ENCODE data around the gene ARHGAP22.

The ARHGAP22 gene

DNA sequence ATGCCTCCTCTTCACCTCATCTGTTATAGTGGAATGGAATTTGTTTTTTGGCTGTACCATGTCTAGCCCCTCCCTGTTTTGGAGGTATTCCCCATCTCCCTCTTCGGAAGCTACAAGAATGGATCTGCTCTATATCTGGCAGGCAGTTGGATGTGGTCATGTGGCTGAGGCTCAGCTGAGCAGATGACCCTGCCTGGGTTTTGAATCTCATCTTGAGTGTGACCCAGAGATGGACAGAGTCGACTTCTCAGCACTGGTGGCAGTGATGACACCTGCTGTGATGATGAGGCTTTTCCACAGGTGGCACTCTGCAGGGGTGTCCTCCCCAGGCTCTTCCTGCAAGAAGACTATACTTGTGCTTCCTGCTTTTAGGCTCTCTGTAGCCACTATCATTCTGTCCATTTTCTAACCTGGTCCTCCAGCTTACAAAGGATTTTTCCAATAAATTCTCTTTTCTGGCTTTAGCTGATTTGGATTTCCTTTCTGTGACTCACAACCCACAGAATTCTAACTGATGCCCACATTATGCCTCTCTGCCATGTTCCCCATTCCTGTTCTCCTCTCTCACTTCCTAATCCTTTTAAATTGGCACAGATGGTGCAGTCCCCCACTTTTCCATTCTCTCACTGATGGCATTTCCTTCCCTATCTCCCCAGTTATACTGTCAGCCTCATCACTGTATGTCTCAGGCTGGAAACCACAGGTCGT, 7.5 kb upstream of the ARHGAP22 start:
- no peak overlapping the region for H3K9ac ChIP-seq (ENCODE audit: low read length)

DNA sequence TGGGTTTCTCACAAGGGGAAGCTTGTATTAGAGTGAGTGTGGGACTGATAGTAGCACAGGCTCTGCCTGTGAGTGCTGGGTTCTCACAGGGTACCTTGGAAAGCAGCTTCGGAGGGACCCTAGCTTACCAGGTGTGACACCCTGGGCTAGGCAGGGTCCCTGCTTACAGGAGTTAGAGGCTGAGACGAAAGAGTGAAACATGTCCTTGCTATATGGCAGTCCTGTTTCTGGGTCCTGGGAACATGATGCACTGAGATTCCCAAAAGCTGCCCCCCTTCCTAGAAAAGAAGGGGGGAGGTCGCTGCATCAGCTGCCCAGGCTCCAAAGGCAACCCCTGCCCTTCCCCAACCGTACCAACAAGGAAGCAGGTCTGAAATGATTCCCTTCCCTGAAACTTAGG, 6.3 kb upstream of the ARHGAP22 start:
- no peak for DNase-seq (ENCODE audit: low read depth)
- no peaks in the 10 kb centered on the region for H3K27me3 ChIP-seq (replicated peaks; ENCODE audit: control insufficient read depth, insufficient read depth, low read length)
- H3K4me3 ChIP-seq (ENCODE audit: low read length): no peak overlapping the region

More for the DNA sequence above, 7.5 kb upstream of the ARHGAP22 start:
- DNase-seq (ENCODE audit: low read depth): no peak
- H3K27me3 ChIP-seq (replicated peaks; ENCODE audit: control insufficient read depth, insufficient read depth, low read length): no peaks in the 10 kb centered on the region
- H3K4me3 ChIP-seq (ENCODE audit: low read length): no peak overlapping the region
- peaks cover 8% of the 10 kb centered on the region for H3K9me3 ChIP-seq (ENCODE audit: control insufficient read depth, low read length)
- H3K36me3 ChIP-seq (ENCODE audit: control insufficient read depth, insufficient read depth, low read length, severe bottlenecking): no peaks in the 10 kb centered on the region
- H3K4me1 ChIP-seq (ENCODE audit: control insufficient read depth, insufficient read depth, low read length): peaks cover 17% of the 10 kb centered on the region

DNA sequence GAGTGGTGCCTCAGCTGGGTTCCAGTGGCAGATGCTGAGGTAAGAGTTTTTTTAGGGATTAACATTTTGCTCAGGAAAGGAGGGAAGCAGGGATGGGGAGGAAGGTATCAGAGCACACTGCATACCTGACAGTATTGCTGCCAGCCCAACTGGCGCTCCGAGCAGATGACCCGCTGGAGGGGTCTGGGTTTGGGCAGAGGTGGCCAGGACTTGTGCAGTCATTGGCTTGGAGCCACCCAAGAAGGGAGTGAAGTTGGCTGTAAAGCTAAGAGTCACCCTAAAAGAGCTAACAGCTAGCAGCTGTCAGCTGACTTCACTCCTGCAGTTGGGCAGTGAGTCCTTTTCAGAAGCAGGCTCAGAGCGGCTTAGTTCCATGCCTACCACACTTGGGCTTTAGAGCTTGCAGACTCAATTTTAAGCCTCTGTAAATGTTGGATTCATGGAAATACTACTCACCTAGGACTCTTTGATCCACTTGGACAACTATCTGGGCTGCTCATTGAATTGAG, 5.8 kb upstream of the ARHGAP22 start:
- peaks cover 27% of the 10 kb centered on the region for H3K4me1 ChIP-seq (ENCODE audit: control insufficient read depth, insufficient read depth, low read length)
- H3K36me3 ChIP-seq (ENCODE audit: control insufficient read depth, insufficient read depth, low read length, severe bottlenecking): no peaks in the 10 kb centered on the region
- H3K9ac ChIP-seq (ENCODE audit: low read length): no peak overlapping the region
- no peaks in the 10 kb centered on the region for H3K27me3 ChIP-seq (replicated peaks; ENCODE audit: control insufficient read depth, insufficient read depth, low read length)
- H3K4me3 ChIP-seq (ENCODE audit: low read length): no peak overlapping the region
- peaks cover 2% of the 10 kb centered on the region for H3K9me3 ChIP-seq (ENCODE audit: control insufficient read depth, low read length)
- DNase-seq (ENCODE audit: low read depth): no peak

More for the DNA sequence above, 6.3 kb upstream of the ARHGAP22 start:
- Histone ChIP-seq H3K9me3 (ENCODE audit: control insufficient read depth, low read length) (peaks cover 7% of the 10 kb centered on the region), H3K9ac (ENCODE audit: low read length) (no peak overlapping the region), H3K4me1 (ENCODE audit: control insufficient read depth, insufficient read depth, low read length) (peaks cover 27% of the 10 kb centered on the region), H3K36me3 (ENCODE audit: control insufficient read depth, insufficient read depth, low read length, severe bottlenecking) (no peaks in the 10 kb centered on the region)

DNA sequence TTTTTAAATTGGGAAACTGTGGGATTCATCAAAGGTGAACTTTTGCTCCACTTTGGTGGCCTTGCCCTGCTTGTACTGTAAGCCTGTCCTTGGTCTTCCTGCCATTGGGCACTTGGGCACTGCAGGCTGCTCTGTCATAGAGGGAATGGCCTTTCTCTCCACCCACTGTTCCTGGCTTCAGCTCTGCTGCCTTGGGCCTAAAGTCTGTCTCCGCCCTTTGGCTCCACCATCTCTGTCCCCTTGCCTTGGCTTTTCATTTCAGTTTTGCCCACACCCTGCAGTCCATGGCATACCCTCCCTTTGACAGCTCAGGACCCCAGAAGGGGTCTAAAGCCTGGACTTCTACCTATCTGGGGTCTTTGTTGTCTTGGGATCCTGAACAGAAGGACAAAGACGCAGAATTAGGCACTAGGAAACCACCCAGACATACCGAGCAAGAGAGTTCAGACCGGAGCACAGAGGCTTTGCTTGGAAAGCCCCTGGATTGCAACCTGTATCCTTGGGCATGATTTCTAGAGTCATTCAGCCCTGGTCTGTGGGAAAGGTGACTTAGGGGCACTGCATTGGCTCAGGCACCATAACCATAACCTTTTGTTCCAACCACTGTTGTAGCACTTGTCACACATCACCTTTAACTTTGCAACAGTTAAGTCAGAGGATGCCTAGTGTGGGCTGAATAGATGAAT, 5.2 kb upstream of the ARHGAP22 start:
- Histone ChIP-seq H3K9ac (ENCODE audit: low read length) (no peak overlapping the region), H3K9me3 (ENCODE audit: control insufficient read depth, low read length) (no peaks in the 10 kb centered on the region), H3K4me3 (ENCODE audit: low read length) (no peak overlapping the region), H3K4me1 (ENCODE audit: control insufficient read depth, insufficient read depth, low read length) (peaks cover 28% of the 10 kb centered on the region), H3K36me3 (ENCODE audit: control insufficient read depth, insufficient read depth, low read length, severe bottlenecking) (no peaks in the 10 kb centered on the region), H3K27me3 (replicated peaks; ENCODE audit: control insufficient read depth, insufficient read depth, low read length) (no peaks in the 10 kb centered on the region)
- no peak for DNase-seq (ENCODE audit: low read depth)

DNA sequence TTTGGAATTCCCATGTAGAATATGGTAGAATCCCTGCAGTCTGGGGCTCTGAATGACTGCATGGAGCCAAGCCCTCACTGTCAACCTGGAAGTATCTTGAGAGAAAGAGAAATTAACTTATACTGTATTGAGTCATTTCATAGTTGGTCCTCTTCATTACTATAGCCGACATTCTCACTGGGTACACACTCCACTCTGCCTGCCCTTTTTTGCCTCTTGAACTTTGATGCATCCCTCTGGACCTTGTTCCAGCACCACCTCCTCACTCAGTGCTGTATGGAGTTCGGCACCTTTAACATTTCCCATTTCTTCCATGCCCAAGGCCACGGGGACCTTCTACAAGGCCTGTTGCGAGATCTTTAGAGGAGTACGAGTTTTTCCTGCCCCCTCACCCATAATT, 4.6 kb upstream of the ARHGAP22 start:
- peaks cover 25% of the 10 kb centered on the region for H3K4me1 ChIP-seq (ENCODE audit: control insufficient read depth, insufficient read depth, low read length)
- no peak overlapping the region for H3K4me3 ChIP-seq (ENCODE audit: low read length)
- no peaks in the 10 kb centered on the region for H3K36me3 ChIP-seq (ENCODE audit: control insufficient read depth, insufficient read depth, low read length, severe bottlenecking)
- H3K9ac ChIP-seq (ENCODE audit: low read length): no peak overlapping the region
- no peaks in the 10 kb centered on the region for H3K9me3 ChIP-seq (ENCODE audit: control insufficient read depth, low read length)
- H3K27me3 ChIP-seq (replicated peaks; ENCODE audit: control insufficient read depth, insufficient read depth, low read length): no peaks in the 10 kb centered on the region
- DNase-seq (ENCODE audit: low read depth): no peak

DNA sequence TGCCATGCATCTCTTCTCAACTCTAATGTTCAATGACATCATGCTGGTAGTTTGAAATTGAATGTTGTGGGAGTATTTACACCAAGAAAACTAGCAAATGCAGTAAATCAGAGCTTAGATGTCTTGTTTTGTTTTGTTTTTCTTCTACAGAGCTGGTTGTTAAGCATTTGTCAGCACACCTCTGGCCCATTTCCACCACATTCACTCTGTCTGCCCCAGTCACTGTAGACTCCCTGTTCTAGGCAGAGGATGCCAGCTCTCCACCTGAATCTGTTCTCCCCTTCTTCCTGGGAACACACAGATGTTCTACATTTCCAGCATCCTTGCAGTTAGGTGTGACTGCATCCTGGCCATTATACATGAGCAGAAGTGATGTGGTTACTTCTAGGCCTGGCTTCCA, 4.1 kb upstream of the ARHGAP22 start:
- Histone ChIP-seq H3K9ac (ENCODE audit: low read length) (no peak overlapping the region), H3K9me3 (ENCODE audit: control insufficient read depth, low read length) (no peaks in the 10 kb centered on the region), H3K4me3 (ENCODE audit: low read length) (no peak overlapping the region), H3K4me1 (ENCODE audit: control insufficient read depth, insufficient read depth, low read length) (peaks cover 25% of the 10 kb centered on the region), H3K27me3 (replicated peaks; ENCODE audit: control insufficient read depth, insufficient read depth, low read length) (no peaks in the 10 kb centered on the region), H3K36me3 (ENCODE audit: control insufficient read depth, insufficient read depth, low read length, severe bottlenecking) (no peaks in the 10 kb centered on the region)
- DNase-seq (ENCODE audit: low read depth): no peak

DNA sequence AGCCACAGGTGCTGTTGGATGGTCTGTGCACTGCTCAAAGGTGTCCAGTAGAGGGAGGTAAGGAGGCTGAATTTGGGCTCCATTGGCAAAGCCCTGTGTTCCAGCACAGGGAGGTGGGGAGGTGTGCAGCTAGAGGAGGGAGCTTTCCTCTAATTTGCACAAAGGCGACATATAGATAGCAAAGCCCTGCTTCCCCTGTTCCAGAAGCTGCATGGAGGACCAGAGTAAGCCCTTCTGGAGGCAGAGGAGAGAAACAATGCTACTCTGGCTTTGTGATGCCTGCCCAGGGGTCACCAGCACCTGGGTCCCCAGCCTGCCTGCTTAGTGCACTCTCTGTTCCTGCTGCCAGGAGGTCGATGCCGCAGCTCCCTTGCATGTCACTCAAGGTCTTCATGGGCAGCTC, 3.4 kb upstream of the ARHGAP22 start:
- Histone ChIP-seq H3K4me1 (ENCODE audit: control insufficient read depth, insufficient read depth, low read length) (peaks cover 29% of the 10 kb centered on the region), H3K9ac (ENCODE audit: low read length) (no peak overlapping the region), H3K4me3 (ENCODE audit: low read length) (no peak overlapping the region), H3K9me3 (ENCODE audit: control insufficient read depth, low read length) (no peaks in the 10 kb centered on the region), H3K36me3 (ENCODE audit: control insufficient read depth, insufficient read depth, low read length, severe bottlenecking) (no peaks in the 10 kb centered on the region), H3K27me3 (replicated peaks; ENCODE audit: control insufficient read depth, insufficient read depth, low read length) (no peaks in the 10 kb centered on the region)
- peak; percentile 48 for DNase-seq (ENCODE audit: low read depth)

DNA sequence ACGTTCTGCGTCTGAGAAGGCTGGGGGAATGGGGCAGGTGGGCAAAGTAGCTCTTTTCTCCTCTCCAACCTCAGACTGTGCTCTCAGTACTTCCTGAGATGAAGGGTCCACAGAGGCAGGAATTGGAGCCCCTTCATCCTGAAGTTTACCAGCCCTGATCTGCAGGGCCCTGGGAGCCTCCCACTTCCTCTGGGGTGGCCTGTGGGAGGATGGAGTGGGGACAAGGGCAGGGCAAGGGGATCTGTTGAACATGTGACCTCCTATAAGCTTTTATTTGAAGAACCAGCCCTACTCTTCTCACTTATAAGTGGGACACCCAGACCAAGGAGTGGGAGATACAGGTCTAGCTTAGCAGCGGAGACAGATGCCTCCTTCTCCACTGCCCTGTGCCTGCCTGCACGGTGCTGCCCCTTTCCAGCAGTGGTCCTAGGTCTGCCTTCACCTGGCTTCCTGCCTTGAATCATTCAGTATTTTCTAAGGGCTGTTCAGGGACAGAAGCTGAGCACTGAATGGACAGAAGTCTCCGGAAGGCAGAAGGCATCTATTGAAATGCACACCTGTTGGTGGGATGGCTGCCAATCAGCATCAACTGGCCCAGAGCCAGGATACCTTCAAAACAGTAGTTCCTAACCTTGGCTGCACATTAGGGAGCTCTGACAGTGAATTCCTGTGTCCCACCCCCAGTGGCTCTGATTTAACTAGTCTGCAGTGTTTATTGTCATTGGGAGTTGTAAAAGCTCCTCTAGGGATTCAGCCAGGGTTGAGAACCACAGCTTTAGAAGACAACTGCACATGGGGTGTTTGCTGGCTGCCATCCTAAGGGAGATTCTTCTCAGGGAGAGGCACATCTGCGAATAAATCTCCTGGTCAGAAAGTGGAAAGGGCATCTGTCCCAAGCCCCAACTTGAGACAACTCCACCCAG, 2.7 kb upstream of the ARHGAP22 start:
- DNase-seq (ENCODE audit: low read depth): no peak
- Histone ChIP-seq H3K4me1 (ENCODE audit: control insufficient read depth, insufficient read depth, low read length) (peaks cover 33% of the 10 kb centered on the region), H3K27me3 (replicated peaks; ENCODE audit: control insufficient read depth, insufficient read depth, low read length) (no peaks in the 10 kb centered on the region), H3K4me3 (ENCODE audit: low read length) (no peak overlapping the region), H3K36me3 (ENCODE audit: control insufficient read depth, insufficient read depth, low read length, severe bottlenecking) (no peaks in the 10 kb centered on the region), H3K9ac (ENCODE audit: low read length) (peak overlapping the region; percentile 4), H3K9me3 (ENCODE audit: control insufficient read depth, low read length) (no peaks in the 10 kb centered on the region)

DNA sequence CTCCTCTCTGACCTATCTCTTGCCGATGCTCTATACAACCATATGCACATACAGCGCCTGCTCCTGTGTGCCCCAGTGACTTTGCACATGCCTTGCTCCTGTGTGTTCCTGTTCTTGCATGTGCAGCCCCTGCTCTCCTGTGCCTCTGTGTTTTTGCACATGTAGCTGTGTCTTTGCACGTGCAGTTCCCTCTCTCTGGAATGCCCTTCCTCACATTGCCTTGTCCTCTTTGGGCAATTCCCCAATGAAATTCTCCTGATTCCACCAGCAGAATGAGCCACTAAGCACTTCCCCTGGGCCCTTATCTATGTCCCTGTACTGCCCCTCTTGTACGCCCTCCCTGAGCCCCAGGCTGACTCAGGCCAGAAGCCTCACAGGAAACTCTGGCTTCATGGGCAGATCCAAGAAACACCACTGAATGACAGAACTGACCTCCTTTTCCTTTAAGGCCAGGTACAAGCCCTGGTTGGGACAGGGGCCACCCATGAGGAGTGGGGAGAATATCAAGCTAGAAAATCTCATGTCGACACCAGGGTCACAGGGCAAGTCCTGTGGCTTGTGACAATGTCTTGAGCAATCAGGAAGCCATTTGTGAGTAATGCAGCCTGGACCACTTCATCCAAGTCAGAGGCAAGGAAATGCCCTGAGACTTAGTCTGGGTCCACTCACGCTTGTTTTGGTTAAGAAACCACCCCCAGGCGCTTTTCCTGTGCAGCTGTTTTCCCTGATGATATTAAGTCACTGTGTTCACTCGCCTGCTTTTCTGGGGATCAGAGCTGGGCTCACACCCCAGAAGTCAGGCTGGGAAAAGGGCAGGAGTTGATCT, 1.9 kb upstream of the ARHGAP22 start:
- Histone ChIP-seq H3K36me3 (ENCODE audit: control insufficient read depth, insufficient read depth, low read length, severe bottlenecking) (no peaks in the 10 kb centered on the region), H3K27me3 (replicated peaks; ENCODE audit: control insufficient read depth, insufficient read depth, low read length) (no peaks in the 10 kb centered on the region), H3K9ac (ENCODE audit: low read length) (peak overlapping the region; percentile 4), H3K9me3 (ENCODE audit: control insufficient read depth, low read length) (no peaks in the 10 kb centered on the region), H3K4me3 (ENCODE audit: low read length) (no peak overlapping the region), H3K4me1 (ENCODE audit: control insufficient read depth, insufficient read depth, low read length) (peaks cover 36% of the 10 kb centered on the region)
- peak; percentile 96 for DNase-seq (ENCODE audit: low read depth)

DNA sequence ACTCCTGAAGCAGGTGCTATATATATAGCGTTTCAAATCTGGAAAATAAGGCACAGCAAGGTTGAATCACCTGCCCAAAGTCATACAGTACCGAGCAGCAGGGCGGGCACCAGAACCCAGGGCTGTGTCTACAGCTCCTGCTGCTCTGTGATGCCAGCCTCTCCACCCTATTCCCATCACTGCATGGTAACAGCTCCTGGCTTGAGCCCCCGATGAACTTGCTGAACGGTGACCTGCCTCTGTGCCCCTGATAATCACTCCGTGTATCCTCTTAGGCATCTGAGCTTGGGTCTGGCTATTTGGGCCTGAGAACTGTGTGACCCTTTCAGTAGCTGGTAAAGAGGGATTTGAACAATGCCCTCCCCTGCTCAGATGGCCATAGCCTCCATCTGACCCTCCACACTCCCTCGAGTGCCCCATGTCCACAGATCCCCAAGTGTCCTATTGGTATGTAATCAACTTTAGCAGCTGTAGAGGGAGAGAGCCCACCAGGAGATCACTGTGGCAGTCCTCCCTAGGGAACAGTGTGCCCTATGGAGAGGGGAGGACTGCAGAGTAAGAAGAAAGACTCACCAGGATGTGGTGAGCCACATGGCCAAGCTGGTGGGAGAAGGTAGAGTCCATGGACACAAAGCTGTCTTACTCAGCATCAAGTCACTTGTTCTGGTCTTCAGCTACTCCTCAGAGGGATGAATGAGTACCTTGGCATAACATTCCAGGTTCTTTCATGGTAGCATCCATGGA, 1.1 kb upstream of the ARHGAP22 start:
- DNase-seq (ENCODE audit: low read depth): no peak
- H3K4me3 ChIP-seq (ENCODE audit: low read length): no peak overlapping the region
- no peaks in the 10 kb centered on the region for H3K27me3 ChIP-seq (replicated peaks; ENCODE audit: control insufficient read depth, insufficient read depth, low read length)
- no peaks in the 10 kb centered on the region for H3K9me3 ChIP-seq (ENCODE audit: control insufficient read depth, low read length)
- H3K36me3 ChIP-seq (ENCODE audit: control insufficient read depth, insufficient read depth, low read length, severe bottlenecking): no peaks in the 10 kb centered on the region
- peaks cover 36% of the 10 kb centered on the region for H3K4me1 ChIP-seq (ENCODE audit: control insufficient read depth, insufficient read depth, low read length)
- no peak overlapping the region for H3K9ac ChIP-seq (ENCODE audit: low read length)

All from adipocyte (in vitro differentiated cells).